Keratinocyte (primary cell): ENCODE data around the gene F2.

ENCODE experiments used
- EZH2 ChIP-seq: IDR thresholded peaks from one replicate; pipeline ENCODE4 v1.6.1; 2012; ENCODE audit warnings: inconsistent platforms, mild to moderate bottlenecking, low read length, moderate library complexity
- TF ChIP-seq, protein P1 (sequence below), 3 experiments: IDR thresholded peaks in 1 of 3; conservative IDR thresholded peaks in 1 of 3; optimal IDR thresholded peaks in 1 of 3; 2 replicates in 2 of 3; 3 replicates in 1 of 3; pipeline versions ENCODE3 to v1.5.1; 2011; ENCODE audit warnings: low read length in 3 of 3, mild to moderate bottlenecking in 3 of 3, moderate library complexity in 2 of 3, control low read depth in 1 of 3, inconsistent platforms in 1 of 3; ENCODE audit not compliant: insufficient read depth in 2 of 3; ENCODE audit errors: extremely low read depth in 1 of 3

DNA sequence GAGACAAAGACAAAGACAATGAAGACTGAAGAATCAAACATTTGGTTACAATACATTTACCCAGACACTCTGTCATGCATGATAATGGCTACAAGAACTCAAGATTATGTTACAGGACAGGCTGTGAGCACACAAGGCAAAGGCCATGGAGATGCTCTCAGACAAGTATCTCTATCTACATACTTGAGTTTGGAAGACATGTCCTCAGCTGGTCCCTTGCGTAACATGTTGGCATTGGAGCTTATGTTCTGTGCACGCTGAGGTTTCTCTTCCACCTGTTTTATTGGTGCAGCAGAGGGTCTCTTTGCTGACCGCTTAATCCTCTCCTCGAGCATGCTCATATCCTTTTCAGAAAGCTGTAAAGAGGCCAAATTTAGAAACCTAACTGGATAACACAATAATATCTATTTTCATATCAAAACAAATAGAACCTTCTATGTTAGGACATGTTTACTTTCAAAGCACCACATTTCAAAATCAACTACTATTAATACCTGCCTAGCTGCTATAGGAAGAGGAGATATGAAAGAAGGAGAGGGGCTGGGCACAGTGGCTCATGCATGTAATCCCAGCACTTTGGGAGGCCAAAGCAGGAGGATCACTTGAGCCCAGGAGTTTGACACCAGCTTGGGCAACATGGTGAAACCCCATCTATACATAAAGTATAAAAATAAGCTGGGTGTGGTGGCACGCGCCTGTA is 41.6 kb downstream of the F2 start:
- TF ChIP-seq, protein P1, sequence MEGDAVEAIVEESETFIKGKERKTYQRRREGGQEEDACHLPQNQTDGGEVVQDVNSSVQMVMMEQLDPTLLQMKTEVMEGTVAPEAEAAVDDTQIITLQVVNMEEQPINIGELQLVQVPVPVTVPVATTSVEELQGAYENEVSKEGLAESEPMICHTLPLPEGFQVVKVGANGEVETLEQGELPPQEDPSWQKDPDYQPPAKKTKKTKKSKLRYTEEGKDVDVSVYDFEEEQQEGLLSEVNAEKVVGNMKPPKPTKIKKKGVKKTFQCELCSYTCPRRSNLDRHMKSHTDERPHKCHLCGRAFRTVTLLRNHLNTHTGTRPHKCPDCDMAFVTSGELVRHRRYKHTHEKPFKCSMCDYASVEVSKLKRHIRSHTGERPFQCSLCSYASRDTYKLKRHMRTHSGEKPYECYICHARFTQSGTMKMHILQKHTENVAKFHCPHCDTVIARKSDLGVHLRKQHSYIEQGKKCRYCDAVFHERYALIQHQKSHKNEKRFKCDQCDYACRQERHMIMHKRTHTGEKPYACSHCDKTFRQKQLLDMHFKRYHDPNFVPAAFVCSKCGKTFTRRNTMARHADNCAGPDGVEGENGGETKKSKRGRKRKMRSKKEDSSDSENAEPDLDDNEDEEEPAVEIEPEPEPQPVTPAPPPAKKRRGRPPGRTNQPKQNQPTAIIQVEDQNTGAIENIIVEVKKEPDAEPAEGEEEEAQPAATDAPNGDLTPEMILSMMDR (optimal IDR thresholded peaks at IDR 0.05 in 1 of 3, IDR thresholded peaks at IDR 0.05 in 1 of 3, conservative IDR thresholded peaks at IDR 0.05 in 1 of 3; ENCODE audit: extremely low read depth in 1 of 3, insufficient read depth in 2 of 3, low read length in 3 of 3) = no peak
- no peak for TF ChIP-seq EZH2
